SK-N-MC (cell line): Measurements from ENCODE around the gene UQCRFS1.

Source experiments
- EZH2 ChIP-seq: fragments of 200-600 bp; sonication (generic); IDR thresholded peaks from one replicate; pipeline ENCODE4 v1.6.1; 2017; ENCODE audit warnings: antibody characterized with exemption
- POLR2AphosphoS5 ChIP-seq: IDR thresholded peaks from 2 replicates; pipeline ENCODE4 v1.6.1; 2012; ENCODE audit warnings: mild to moderate bottlenecking, low read depth, low read length, borderline replicate concordance

- no peak for TF ChIP-seq POLR2AphosphoS5
- no peak for TF ChIP-seq EZH2
These were observed 28.4 kb upstream of the UQCRFS1 start for GRCh38 chr19:29241324-29241723.
